ENCODE data around the gene UPK1A.

DNA sequence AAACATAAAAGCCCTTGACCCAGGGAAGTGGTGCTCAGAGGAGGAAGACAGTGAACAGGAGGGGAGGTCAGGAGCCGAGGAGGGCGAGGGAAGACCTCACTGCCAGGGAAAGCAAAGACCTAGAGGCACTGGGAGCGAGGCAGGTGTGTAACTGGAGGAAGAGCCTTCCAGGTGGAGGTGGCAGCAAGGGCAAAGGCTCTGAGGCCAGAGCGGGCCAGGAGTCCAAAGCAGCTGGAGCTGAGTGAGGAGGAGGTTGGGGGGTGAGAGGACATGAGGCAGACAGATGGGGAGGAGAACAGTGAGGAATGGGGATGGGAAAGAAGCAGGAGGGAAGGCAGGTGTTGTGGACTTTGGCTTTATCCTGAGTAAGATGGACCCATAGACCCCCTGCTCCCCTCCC is 3.7 kb downstream of the UPK1A start:
- no peak for TF ChIP-seq GATA2 (IDR thresholded peaks at IDR 0.05; ENCODE audit: low read depth, low read length)
- TF ChIP-seq GATA3 (IDR thresholded peaks at IDR 0.05; ENCODE audit: low read depth, low read length), result no peak

Measured in SH-SY5Y (cell line).